ENCODE data around the gene SMAP1.

The SMAP1 gene

GRCh38 chr6:70842541-70842940 lies 174.9 kb downstream of the SMAP1 start:
- no peak for DNase-seq (ENCODE audit: low read depth in 2 of 2)

- no peak for DNase-seq (ENCODE audit: low read depth in 2 of 2)
Observed at GRCh38 chr6:70843328-70843918, 175.7 kb downstream of the SMAP1 start.

GRCh38 chr6:70844301-70844700 lies 176.6 kb downstream of the SMAP1 start:
- no peak for DNase-seq (ENCODE audit: low read depth in 2 of 2)

- no peak for DNase-seq (ENCODE audit: low read depth in 2 of 2)
Observed at GRCh38 chr6:70846207-70846835, 178.6 kb downstream of the SMAP1 start.

GRCh38 chr6:70847106-70848084 lies 179.7 kb downstream of the SMAP1 start:
- DNase-seq (ENCODE audit: low read depth in 2 of 2) = no peak

- DNase-seq (ENCODE audit: low read depth in 2 of 2) = no peak
Observed at GRCh38 chr6:70849348-70850069, 181.8 kb downstream of the SMAP1 start.

- DNase-seq (ENCODE audit: low read depth in 2 of 2) = no peak
Observed at GRCh38 chr6:70852667-70853246, 185.1 kb downstream of the SMAP1 start.

- DNase-seq (ENCODE audit: low read depth in 2 of 2) = no peak
Observed at GRCh38 chr6:70857387-70858077, 189.8 kb downstream of the SMAP1 start.

GRCh38 chr6:70860045-70860444 lies 192.4 kb downstream of the SMAP1 start:
- no peak for DNase-seq (ENCODE audit: low read depth in 2 of 2)

GRCh38 chr6:70860920-70861319 lies 193.2 kb downstream of the SMAP1 start:
- no peak for DNase-seq (ENCODE audit: low read depth in 2 of 2)

- no peak for DNase-seq (ENCODE audit: low read depth in 2 of 2)
Observed at GRCh38 chr6:70863343-70863742, 195.7 kb downstream of the SMAP1 start.

- no peak for DNase-seq (ENCODE audit: low read depth in 2 of 2)
Observed at GRCh38 chr6:70864401-70864800, 196.7 kb downstream of the SMAP1 start.

GRCh38 chr6:70872469-70872868 lies 204.8 kb downstream of the SMAP1 start:
- DNase-seq (ENCODE audit: low read depth in 2 of 2) = no peak

- no peak for DNase-seq (ENCODE audit: low read depth in 2 of 2)
Observed at GRCh38 chr6:70874181-70874913, 206.7 kb downstream of the SMAP1 start.

GRCh38 chr6:70879496-70879895 lies 211.8 kb downstream of the SMAP1 start:
- DNase-seq (ENCODE audit: low read depth in 2 of 2) = no peak

GRCh38 chr6:70884074-70884983 lies 216.6 kb downstream of the SMAP1 start:
- DNase-seq (ENCODE audit: low read depth in 2 of 2) = peak; percentile 16 to 20

GRCh38 chr6:70886071-70886470 lies 218.4 kb downstream of the SMAP1 start:
- DNase-seq (ENCODE audit: low read depth in 2 of 2) = no peak

GRCh38 chr6:70886661-70887060 lies 219.0 kb downstream of the SMAP1 start:
- DNase-seq (ENCODE audit: low read depth in 2 of 2) = no peak

- DNase-seq (ENCODE audit: low read depth in 2 of 2) = no peak
Observed at GRCh38 chr6:70889270-70889669, 221.6 kb downstream of the SMAP1 start.

Measured in stimulated activated CD4-positive, alpha-beta T cell treated with anti-CD3 and anti-CD28 coated beads, Interleukin-1b, Interleukin-23, amount 100 ng/mL, for 1 hour (primary cell).